SU-DHL-6 (cell line): ENCODE results near the gene DEF6.

ENCODE experiments used
- CTCF ChIP-seq: fragments of 200-600 bp; sonication (generic); IDR thresholded peaks from one replicate; pipeline ENCODE4 v1.5.1; 2017; ENCODE audit warnings: antibody characterized with exemption, mild to moderate bottlenecking, low read length, moderate library complexity; ENCODE audit not compliant: insufficient read depth, poor library complexity, severe bottlenecking
- EZH2phosphoT487 ChIP-seq: fragments of 200-600 bp; sonication (generic), shearing (Covaris generic); conservative IDR thresholded peaks from 2 replicates; pipeline ENCODE4 v1.6.1; 2018; ENCODE audit warnings: mild to moderate bottlenecking, antibody characterized with exemption, low read length, moderate library complexity, mixed read lengths

- no peak for TF ChIP-seq EZH2phosphoT487
- TF ChIP-seq CTCF, result no peak
Measured at GRCh38 chr6:35330541-35331119, 33.0 kb downstream of the DEF6 start.
